Activated CD8-positive, alpha-beta memory T cell treated with anti-CD3 and anti-CD28 coated beads for 36 hours (primary cell): Measurements from ENCODE around the gene TRAT1. TPM values are rescaled to one million over a fixed set of nuclear protein-coding genes. Genes with fewer than 3 reads are reported as not detected.
"Not testable (repeated sequence)": the region's sequence is repeated elsewhere in the genome, so short reads cannot be mapped to it uniquely, and the experiment has no call there.

Experiments
- CTCF ChIA-PET: fragments of 350-600 bp; sonication (Branson Sonifier 250); formaldehyde crosslinking; loops from one replicate; lab custom pipeline; 2021; ENCODE audit warnings: antibody characterized with exemption; lab: Charles Lee
- POLR2A ChIA-PET: fragments of 350-600 bp; sonication (Branson Sonifier 250); formaldehyde crosslinking; loops from one replicate; lab custom pipeline; 2021; ENCODE audit warnings: antibody characterized with exemption; lab: Charles Lee
- total RNA-seq, 2 experiments: library from RNA; stranded (reverse); gene quantifications; one replicate each; pipeline ENCODE4 v1.2.3, GENCODE V29; 2021

TRAT1 gene, protein sequence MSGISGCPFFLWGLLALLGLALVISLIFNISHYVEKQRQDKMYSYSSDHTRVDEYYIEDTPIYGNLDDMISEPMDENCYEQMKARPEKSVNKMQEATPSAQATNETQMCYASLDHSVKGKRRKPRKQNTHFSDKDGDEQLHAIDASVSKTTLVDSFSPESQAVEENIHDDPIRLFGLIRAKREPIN
- total RNA-seq, result 10 to 100 TPM; 21.7 to 23.5 TPM

DNA sequence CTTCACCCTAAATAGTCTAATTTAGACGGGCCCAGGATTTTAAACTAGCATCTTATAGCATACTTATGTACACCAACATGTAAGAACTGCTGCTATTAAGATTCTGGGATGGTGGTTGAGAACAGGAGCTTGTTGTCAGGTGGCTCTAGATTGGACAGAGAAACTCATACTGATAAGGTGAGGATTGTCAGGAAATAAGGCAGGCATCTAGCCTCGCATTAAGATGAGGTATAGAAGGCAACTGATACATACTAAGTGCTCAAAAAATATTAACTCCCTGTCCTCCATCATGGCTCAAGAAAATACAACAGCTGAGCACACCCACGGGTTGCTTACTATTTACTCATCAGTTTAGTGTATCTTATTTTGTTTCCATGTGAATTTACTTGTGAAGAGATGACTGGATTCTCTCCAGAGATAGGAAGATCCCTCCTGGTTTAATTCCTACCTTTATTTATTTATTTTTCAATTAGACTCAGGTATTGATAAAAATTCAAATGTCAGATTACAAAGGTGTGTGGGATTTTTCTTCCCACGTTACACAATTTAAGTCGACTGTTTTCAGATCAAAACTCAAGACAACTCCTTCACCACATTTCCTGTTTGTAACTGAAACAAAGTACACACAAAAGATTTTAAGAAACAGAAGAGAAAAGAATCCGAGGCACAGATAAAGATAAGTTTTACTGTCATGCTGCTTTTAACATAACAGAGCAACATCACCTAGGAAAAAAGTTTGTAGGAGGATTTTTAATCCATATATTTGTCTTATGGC, at the start of gene TRAT1:
Gene TRAT1, plus strand, starts transcription at position 664 of the 775 bp plus-strand sequence. CDS start 142 bp downstream, outside the sequence.
- ChIA-PET CTCF (interaction anchor here (1.5 to 2.1 kb wide), 2 partner anchors 12 to 17 kb away, joined by 4 to 7 read pairs; no protein-coding TSS in a partner anchor), POLR2A (no interaction called here)

DNA sequence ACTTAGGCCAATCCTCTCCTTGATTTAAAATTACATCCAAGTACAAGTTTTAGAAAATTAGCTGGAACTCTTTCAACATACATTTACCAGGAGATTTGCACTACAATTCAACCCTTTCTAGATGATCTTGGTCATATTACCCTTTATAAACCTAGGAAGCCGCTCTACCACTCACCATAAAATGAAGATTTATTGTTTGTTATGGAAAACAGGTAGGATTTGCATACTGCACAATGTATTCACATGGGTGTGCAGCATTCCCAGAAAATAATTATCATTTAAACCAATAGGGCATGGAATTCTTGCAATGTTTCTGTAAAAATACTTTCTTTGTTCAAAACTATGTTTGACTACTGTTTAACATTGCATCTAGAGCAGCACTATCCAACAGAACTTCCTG, 46.9 kb upstream of the TRAT1 start:
- CTCF ChIA-PET, result no interaction called here
- POLR2A ChIA-PET, result no interaction called here

DNA sequence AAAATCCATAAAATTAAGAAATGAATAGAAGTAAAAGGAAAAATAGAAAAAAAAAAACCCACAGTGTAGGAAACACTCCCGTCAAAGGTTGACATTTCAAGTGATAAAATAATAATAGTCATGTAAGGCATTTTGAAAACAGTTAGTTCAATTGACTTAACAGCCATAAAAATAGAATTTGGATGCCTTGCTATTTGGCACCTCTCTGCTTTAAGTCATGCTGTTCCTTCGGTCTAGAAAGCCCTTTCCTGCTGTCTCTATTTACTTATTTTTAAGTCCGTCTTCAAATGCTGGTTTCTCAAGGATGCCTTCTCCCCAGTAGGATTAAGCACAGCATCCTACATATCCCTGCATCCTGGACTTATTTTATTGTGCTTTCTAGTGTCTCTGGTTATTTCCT, 43.1 kb upstream of the TRAT1 start:
- CTCF ChIA-PET, result no interaction called here
- POLR2A ChIA-PET, result no interaction called here

DNA sequence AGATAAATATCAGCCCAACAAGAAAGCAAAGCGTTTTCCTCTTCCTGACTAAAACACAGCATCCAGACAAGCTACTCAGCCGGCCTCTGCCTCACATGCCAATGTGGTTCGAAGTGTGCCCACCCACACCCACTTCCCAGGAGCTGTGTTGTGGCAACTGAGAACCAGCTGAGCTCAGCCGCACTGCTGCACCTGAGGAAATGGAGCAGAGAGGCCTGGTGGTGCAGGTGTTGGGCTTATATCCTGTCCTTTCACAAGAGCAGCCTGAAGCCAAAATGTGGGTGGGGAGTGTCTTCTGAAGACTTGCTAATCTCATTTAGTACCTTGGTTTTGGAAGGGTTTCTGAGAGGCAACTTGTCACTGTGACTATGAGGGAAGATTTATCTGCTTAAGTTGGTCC, 42.4 kb upstream of the TRAT1 start:
- ChIA-PET CTCF (no interaction called here), POLR2A (no interaction called here)

DNA sequence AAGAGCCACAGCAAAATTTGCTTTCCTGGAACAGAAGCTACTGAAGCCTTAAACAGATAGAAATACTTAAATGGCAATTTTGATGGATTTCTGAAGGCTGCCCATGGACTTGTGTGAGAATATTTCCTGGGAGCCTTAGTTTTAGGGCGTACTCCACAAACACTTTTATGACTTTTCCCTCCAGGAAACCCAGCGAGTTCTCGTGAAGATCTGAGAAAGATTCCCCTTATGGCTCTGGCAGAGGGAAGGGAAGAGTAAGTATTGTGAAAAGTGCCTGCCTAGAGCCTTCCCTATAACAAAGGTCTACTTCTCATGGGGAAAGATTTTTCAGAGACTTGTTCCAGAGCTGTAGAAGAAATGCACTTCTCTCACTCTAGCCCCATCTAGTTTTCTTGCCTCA, 31.1 kb upstream of the TRAT1 start:
- POLR2A ChIA-PET, result no interaction called here
- CTCF ChIA-PET, result no interaction called here

DNA sequence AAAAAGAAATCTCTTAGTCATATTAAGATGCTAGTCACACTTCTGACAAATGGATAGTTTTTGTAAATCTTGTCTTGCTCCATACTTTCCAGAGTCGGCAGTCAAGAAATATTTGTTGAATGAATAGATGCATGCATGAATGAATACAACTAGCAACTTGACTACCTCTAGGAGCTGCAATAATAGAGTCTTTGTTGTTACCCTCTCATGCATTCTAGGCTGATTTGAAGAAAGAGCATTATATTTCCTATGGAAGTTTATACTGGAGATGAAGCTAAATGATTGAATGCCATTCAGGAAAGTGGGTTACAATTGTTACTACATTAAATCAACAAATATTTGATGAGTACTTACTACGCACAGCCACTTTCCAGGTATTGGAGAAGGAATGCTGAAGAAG, 18.1 kb upstream of the TRAT1 start:
- CTCF ChIA-PET, result no interaction called here
- POLR2A ChIA-PET, result no interaction called here

DNA sequence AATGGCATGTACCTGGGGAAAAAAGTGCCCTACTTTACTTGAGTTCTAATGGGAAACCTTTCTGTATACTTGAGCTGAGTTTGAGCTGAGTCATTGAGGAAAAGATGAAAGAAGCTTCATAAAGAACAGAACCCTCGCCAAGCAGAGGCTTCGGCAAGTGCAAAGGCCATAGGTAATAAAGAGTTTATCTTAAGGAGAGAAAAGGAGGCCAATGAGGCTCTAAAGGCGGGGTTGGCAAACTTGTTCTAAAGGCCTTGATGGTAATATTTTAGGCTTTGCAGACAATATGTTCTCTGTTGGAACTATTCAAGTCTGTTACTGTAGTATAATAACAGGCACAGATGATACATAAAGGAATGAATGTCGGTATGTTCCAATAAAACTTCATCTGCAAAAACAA, 17.6 kb upstream of the TRAT1 start:
- ChIA-PET POLR2A (no interaction called here), CTCF (no interaction called here)

DNA sequence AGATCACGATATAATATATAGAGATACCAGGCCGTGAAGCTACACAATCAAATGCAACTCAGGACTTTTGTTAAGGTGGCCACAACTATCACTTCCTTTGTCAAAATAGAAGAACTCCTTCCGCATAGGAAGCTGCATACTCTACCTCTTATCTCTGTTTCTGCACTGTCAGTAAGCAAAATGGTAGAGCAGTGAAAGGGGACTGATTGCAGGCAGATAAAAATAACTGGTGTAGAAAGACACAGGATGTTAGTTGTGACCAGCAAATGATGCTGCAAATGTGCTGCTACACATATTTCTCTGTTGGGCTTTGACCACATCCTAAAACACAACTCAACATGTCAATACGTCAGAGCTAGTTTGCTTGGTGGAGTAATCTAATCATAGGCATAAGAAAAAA, 16.3 kb upstream of the TRAT1 start:
- ChIA-PET CTCF (interaction anchor here (0.6 kb wide), 1 partner anchor 14 kb away, joined by 3 read pairs; no protein-coding TSS in a partner anchor), POLR2A (interaction anchor here (0.6 kb wide), 1 partner anchor 217 kb away, joined by 3 read pairs; the partner anchor contains the start of genes CIP2A and DZIP3)

DNA sequence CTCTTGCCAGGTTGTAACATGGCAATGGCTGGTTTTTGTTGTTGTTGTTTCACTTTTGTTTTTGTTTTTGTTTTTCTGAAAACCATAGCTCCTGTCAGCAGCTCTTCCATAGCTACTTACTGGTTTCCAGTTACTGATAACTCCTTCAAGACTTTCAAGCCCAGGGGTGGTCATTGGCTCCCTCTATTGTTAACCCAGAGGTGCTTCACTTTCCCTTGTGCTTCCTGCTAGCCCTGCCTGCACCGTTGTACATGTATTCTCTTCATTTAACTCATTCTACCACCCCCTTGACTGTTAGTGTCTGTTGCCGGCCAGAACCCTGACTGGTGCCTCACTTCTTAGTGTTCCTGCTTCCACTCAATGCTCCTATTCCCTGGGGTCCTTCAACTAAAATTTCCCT, 4.2 kb upstream of the TRAT1 start:
- ChIA-PET CTCF (interaction anchor here (0.7 to 3.4 kb wide), 7 partner anchors 10 to 154 kb away, joined by 3 to 23 read pairs (median 3); no protein-coding TSS in a partner anchor), POLR2A (interaction anchor here (0.6 kb wide), 1 partner anchor 45 kb away, joined by 3 read pairs; no protein-coding TSS in a partner anchor)

DNA sequence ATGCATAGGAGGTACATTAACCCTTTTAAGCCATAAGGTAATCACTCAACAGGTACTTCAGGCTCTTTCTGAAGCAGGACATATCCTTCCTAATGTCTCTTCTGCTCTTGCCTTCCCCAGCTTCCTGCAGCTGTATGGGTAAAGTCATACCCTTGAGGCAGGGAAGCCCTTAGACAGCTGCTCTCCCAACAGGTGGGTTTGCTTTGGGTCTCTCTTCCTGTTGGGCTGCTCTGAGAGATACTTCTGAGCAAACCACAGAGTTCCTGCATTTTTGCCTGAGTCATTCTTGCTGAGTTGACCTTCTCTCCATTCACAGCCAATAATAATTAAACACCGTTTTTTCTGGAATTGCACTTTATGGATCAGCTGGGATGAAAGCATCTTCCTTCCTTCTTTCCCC, 2.0 kb upstream of the TRAT1 start:
- POLR2A ChIA-PET, result no interaction called here

GRCh38 chr3:108823227-108823626, 641 bp downstream of the TRAT1 start:
- ChIA-PET CTCF (interaction anchor here (1.5 to 2.1 kb wide), 2 partner anchors 11 to 16 kb away, joined by 4 to 7 read pairs; no protein-coding TSS in a partner anchor), POLR2A (no interaction called here)

More for the DNA sequence above, 2.0 kb upstream of the TRAT1 start:
- CTCF ChIA-PET, result interaction anchor here (1.0 to 3.4 kb wide), 2 partner anchors 19 to 95 kb away, joined by 3 to 23 read pairs; no protein-coding TSS in a partner anchor

DNA sequence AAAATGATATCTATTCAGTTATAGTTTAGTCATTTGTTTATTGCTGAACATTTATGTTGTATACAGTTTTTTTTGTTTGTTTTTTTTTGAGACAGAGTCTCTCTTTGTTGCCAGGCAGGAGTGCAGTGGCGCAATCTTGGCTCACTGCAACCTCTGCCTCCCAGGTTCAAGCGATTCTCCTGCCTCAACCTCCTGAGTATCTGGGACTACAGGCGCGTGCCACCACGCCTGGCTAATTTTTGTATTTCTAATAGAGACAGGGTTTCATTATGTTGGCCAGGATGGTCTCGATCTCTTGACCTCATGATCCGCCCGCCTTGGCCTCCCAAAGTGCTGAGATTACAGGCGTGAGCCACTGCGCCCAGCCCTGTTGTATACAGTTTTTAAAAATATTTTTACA, 1.2 kb downstream of the TRAT1 start:
- POLR2A ChIA-PET, result not testable (repeated sequence)

DNA sequence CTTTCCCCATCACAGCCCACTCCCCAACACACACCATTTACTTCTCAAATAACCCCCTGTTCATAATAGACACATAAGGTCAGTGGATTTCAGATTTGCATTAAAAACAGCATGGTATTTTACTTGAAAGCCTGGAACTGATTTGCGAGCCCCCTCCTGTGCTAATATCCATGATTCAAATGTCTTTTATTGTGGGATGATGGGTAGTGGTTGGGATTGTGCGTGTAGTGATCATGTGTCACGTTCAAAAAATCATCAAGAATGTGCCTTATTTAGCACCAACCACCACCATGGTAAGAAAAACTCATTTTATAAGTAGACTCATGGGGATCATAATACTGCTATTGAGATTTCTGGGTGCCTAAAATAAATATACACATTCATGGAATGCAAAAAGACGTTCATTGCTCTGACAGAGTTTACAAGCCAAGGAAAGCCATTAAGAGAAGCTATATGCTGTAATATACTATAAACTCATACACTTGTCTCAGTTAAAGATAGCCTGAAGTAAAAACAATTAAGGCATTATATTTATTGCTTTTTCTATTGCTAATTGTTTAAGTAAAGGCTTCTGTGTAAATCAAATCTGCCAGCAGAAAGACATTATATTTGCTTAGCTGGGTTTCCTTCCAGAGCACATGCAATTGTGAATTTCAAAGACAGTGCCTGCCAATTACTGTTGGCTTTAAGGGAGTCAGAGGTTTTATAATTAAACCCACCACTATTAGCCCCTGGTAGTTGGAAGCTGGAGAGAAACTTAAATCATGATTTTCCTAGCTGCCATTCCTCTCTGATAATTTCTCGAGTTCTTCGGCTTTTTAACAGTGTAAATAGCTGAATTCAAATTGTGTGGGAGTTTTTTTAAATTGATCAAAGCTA, 4.0 kb downstream of the TRAT1 start:
- POLR2A ChIA-PET, result interaction anchor here (0.7 to 0.9 kb wide), 2 partner anchors 9 to 696 kb away, joined by 3 to 7 read pairs; no protein-coding TSS in a partner anchor
- CTCF ChIA-PET, result interaction anchor here (0.6 kb wide), 1 partner anchor 273 kb away, joined by 3 read pairs; no protein-coding TSS in a partner anchor

More for the DNA sequence above, 1.2 kb downstream of the TRAT1 start:
- CTCF ChIA-PET, result interaction anchor here (1.5 kb wide), 1 partner anchor 92 kb away, joined by 4 read pairs; no protein-coding TSS in a partner anchor

GRCh38 chr3:108830381-108830780, 7.8 kb downstream of the TRAT1 start:
- ChIA-PET POLR2A (no interaction called here), CTCF (interaction anchor here (0.7 to 1.7 kb wide), 3 partner anchors 8 to 12 kb away, joined by 3 to 8 read pairs (median 5); no protein-coding TSS in a partner anchor)

- ChIA-PET CTCF (interaction anchor here (0.7 to 1.7 kb wide), 2 partner anchors 8 to 12 kb away, joined by 5 to 8 read pairs; no protein-coding TSS in a partner anchor), POLR2A (no interaction called here)
These were observed 8.5 kb downstream of the TRAT1 start for GRCh38 chr3:108830991-108831614.

- ChIA-PET POLR2A (interaction anchor here (0.7 kb wide), 1 partner anchor 9 kb away, joined by 3 read pairs; no protein-coding TSS in a partner anchor), CTCF (interaction anchor here (2.0 kb wide), 1 partner anchor 11 kb away, joined by 7 read pairs; the partner anchor contains the start of gene TRAT1)
These were observed 11.0 kb downstream of the TRAT1 start for GRCh38 chr3:108833611-108834010.

- CTCF ChIA-PET, result interaction anchor here (0.6 to 2.0 kb wide), 2 partner anchors 12 to 440 kb away, joined by 4 to 7 read pairs; partner anchors contain the start of gene TRAT1
- POLR2A ChIA-PET, result interaction anchor here (1.1 to 1.2 kb wide), 2 partner anchors 8 to 708 kb away, joined by 3 read pairs; no protein-coding TSS in a partner anchor
These were observed 12.0 kb downstream of the TRAT1 start for GRCh38 chr3:108834551-108834950.

DNA sequence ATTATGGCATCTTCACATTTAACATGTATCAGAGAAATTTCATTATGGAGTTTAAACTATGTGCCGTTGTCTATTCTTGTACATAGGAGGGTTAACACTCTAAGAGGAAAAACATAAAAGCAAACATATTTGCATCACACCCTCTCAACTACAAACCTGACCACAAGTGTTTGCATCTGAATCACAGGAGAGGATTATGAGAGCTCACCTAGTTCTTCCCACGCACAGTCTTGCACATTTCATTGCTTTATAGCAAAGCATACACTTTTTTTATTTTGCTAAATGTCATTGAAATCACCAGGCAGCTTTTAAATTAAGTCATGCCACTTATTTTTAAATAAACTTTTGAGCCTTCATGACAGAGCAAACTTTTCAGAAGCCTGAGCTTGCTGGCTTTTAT, 12.5 kb downstream of the TRAT1 start:
- CTCF ChIA-PET, result interaction anchor here (2.0 kb wide), 1 partner anchor 13 kb away, joined by 7 read pairs; the partner anchor contains the start of gene TRAT1
- POLR2A ChIA-PET, result interaction anchor here (1.1 to 1.2 kb wide), 2 partner anchors 8 to 708 kb away, joined by 3 read pairs; no protein-coding TSS in a partner anchor
